Muscle of leg (tissue), 11 donors: ENCODE data around the gene TMEFF1. TPM values are rescaled to one million over a fixed set of nuclear protein-coding genes. Genes with fewer than 3 reads are reported as not detected.

Source experiments
- DNase-seq: peaks from one replicate; pipeline ENCODE4 v3.0.0; 2013
- H3K27ac ChIP-seq: one replicate; pipeline ENCODE4 v1.5.1; 2013; ENCODE audit warnings: mild to moderate bottlenecking, low read length, control low read depth
- H3K27me3 ChIP-seq: one replicate; pipeline ENCODE4 v1.6.1; 2013; ENCODE audit warnings: low read length; ENCODE audit not compliant: control insufficient read depth, insufficient read depth
- H3K36me3 ChIP-seq: one replicate; pipeline ENCODE4 v1.6.1; 2013; ENCODE audit warnings: low read length; ENCODE audit not compliant: control insufficient read depth, insufficient read depth
- H3K4me1 ChIP-seq: one replicate; pipeline ENCODE4 v1.6.1; 2013; ENCODE audit warnings: low read length; ENCODE audit not compliant: control insufficient read depth, insufficient read depth
- H3K4me3 ChIP-seq: one replicate; pipeline ENCODE4 v1.5.1; 2013; ENCODE audit warnings: low read length, control low read depth
- H3K9me3 ChIP-seq: replicated peaks from 2 replicates; pipeline ENCODE4 v1.6.1; 2013; ENCODE audit warnings: low read depth, low read length; ENCODE audit not compliant: control insufficient read depth
- WGBS: methylation state at CpG from one replicate; pipeline ENCODE4 v1.1.5; 2013; ENCODE audit warnings: missing lambda C conversion rate; ENCODE audit not compliant: insufficient coverage; 5-methylcytosine and 5-hydroxymethylcytosine counted together
- polyA plus RNA-seq, 8 donors: library from polyadenylated mRNA; unstranded; fragments of 120-200 nt; gene quantifications; one replicate each; pipeline versions ENCODE4 v1.2.1 to v1.2.3, GENCODE V29; 2013; ENCODE audit warnings: inconsistent platforms in 1 of 8, low replicate concordance in 1 of 8; ENCODE audit not compliant: insufficient read length in 8 of 8, insufficient read depth in 1 of 8
- total RNA-seq: library from RNA; stranded (reverse); fragments of 120-200 nt; gene quantifications from one replicate; pipeline ENCODE4 v1.2.4, GENCODE V29; 2013

Gene TMEFF1
- total and polyA plus RNA-seq, 9 donors, result 1.1 to 3.5 (median 2.0) TPM

- no peak for DNase-seq
- no peaks in the 10 kb centered on the region for H3K9me3 ChIP-seq
- no peak overlapping the region for H3K27ac ChIP-seq
- no peaks in the 10 kb centered on the region for H3K27me3 ChIP-seq
- no peaks in the 10 kb centered on the region for H3K4me1 ChIP-seq
- peaks cover 16% of the 10 kb centered on the region for H3K36me3 ChIP-seq
- no peak overlapping the region for H3K4me3 ChIP-seq
Measured at GRCh38 chr9:100447041-100447440, 25.9 kb upstream of the TMEFF1 start.

- WGBS, result no CpG with 5 or more reads among the region's 2 CpGs
- no peak for DNase-seq
- H3K27ac ChIP-seq, result no peak overlapping the region
- H3K4me1 ChIP-seq, result no peaks in the 10 kb centered on the region
- H3K27me3 ChIP-seq, result no peaks in the 10 kb centered on the region
- H3K36me3 ChIP-seq, result peaks cover 21% of the 10 kb centered on the region
- H3K4me3 ChIP-seq, result no peak overlapping the region
- no peaks in the 10 kb centered on the region for H3K9me3 ChIP-seq
Measured at GRCh38 chr9:100448266-100448665, 24.7 kb upstream of the TMEFF1 start.

- no peak for DNase-seq
- H3K36me3 ChIP-seq, result peaks cover 20% of the 10 kb centered on the region
- WGBS, result 96% methylated on average over 2 of the region's 2 CpGs
Measured at GRCh38 chr9:100449420-100449819, 23.5 kb upstream of the TMEFF1 start.

GRCh38 chr9:100452894-100453293, 20.1 kb upstream of the TMEFF1 start:
- H3K27ac ChIP-seq, result no peak overlapping the region
- no peaks in the 10 kb centered on the region for H3K4me1 ChIP-seq
- DNase-seq, result no peak
- peaks cover 19% of the 10 kb centered on the region for H3K36me3 ChIP-seq
- no peaks in the 10 kb centered on the region for H3K27me3 ChIP-seq
- H3K9me3 ChIP-seq, result no peaks in the 10 kb centered on the region
- WGBS, result 100% methylated on average over 2 of the region's 2 CpGs
- no peak overlapping the region for H3K4me3 ChIP-seq

More at GRCh38 chr9:100449420-100449819, 23.5 kb upstream of the TMEFF1 start:
- Histone ChIP-seq H3K4me3 (no peak overlapping the region), H3K27me3 (no peaks in the 10 kb centered on the region), H3K4me1 (no peaks in the 10 kb centered on the region), H3K9me3 (no peaks in the 10 kb centered on the region), H3K27ac (no peak overlapping the region)

GRCh38 chr9:100455470-100455869, 17.5 kb upstream of the TMEFF1 start:
- no peak for DNase-seq
- Histone ChIP-seq H3K27ac (no peak overlapping the region), H3K9me3 (no peaks in the 10 kb centered on the region), H3K36me3 (peaks cover 15% of the 10 kb centered on the region), H3K4me1 (no peaks in the 10 kb centered on the region), H3K27me3 (no peaks in the 10 kb centered on the region), H3K4me3 (no peak overlapping the region)

- H3K4me3 ChIP-seq, result no peak overlapping the region
- peaks cover 8% of the 10 kb centered on the region for H3K36me3 ChIP-seq
- H3K9me3 ChIP-seq, result no peaks in the 10 kb centered on the region
- DNase-seq, result no peak
- no CpG with 5 or more reads among the region's 1 CpG for WGBS
- H3K4me1 ChIP-seq, result no peaks in the 10 kb centered on the region
- no peak overlapping the region for H3K27ac ChIP-seq
- H3K27me3 ChIP-seq, result no peaks in the 10 kb centered on the region
Measured at GRCh38 chr9:100457517-100457916, 15.4 kb upstream of the TMEFF1 start.

GRCh38 chr9:100459963-100460362, 13.0 kb upstream of the TMEFF1 start:
- 78% methylated on average over 1 of the region's 2 CpGs for WGBS
- DNase-seq, result no peak
- Histone ChIP-seq H3K27ac (no peak overlapping the region), H3K27me3 (no peaks in the 10 kb centered on the region), H3K4me1 (no peaks in the 10 kb centered on the region), H3K4me3 (no peak overlapping the region), H3K36me3 (no peaks in the 10 kb centered on the region), H3K9me3 (no peaks in the 10 kb centered on the region)

- Histone ChIP-seq H3K27me3 (no peaks in the 10 kb centered on the region), H3K36me3 (no peaks in the 10 kb centered on the region), H3K4me3 (no peak overlapping the region), H3K27ac (no peak overlapping the region), H3K9me3 (no peaks in the 10 kb centered on the region), H3K4me1 (no peaks in the 10 kb centered on the region)
- WGBS, result no CpG with 5 or more reads among the region's 2 CpGs
- no peak for DNase-seq
Measured at GRCh38 chr9:100465274-100465673, 7.7 kb upstream of the TMEFF1 start.

- H3K27me3 ChIP-seq, result no peaks in the 10 kb centered on the region
- no peaks in the 10 kb centered on the region for H3K36me3 ChIP-seq
- no peaks in the 10 kb centered on the region for H3K4me1 ChIP-seq
- no peak overlapping the region for H3K27ac ChIP-seq
- no peak overlapping the region for H3K4me3 ChIP-seq
- no peaks in the 10 kb centered on the region for H3K9me3 ChIP-seq
- DNase-seq, result no peak
- no CpG with 5 or more reads among the region's 1 CpG for WGBS
Measured at GRCh38 chr9:100465761-100466160, 7.2 kb upstream of the TMEFF1 start.

GRCh38 chr9:100466171-100466828, 6.6 kb upstream of the TMEFF1 start:
- no peaks in the 10 kb centered on the region for H3K36me3 ChIP-seq
- H3K27me3 ChIP-seq, result no peaks in the 10 kb centered on the region
- H3K4me3 ChIP-seq, result no peak overlapping the region
- H3K4me1 ChIP-seq, result no peaks in the 10 kb centered on the region
- H3K27ac ChIP-seq, result no peak overlapping the region
- no peaks in the 10 kb centered on the region for H3K9me3 ChIP-seq
- no CpG with 5 or more reads among the region's 2 CpGs for WGBS
- no peak for DNase-seq

GRCh38 chr9:100466829-100467221, 6.1 kb upstream of the TMEFF1 start:
- Histone ChIP-seq H3K4me3 (no peak overlapping the region), H3K27ac (no peak overlapping the region), H3K9me3 (no peaks in the 10 kb centered on the region), H3K27me3 (no peaks in the 10 kb centered on the region), H3K36me3 (no peaks in the 10 kb centered on the region), H3K4me1 (no peaks in the 10 kb centered on the region)
- WGBS, result no CpG with 5 or more reads among the region's 1 CpG
- DNase-seq, result no peak
